Left cardiac atrium (tissue), 4 donors: ENCODE measurements around the gene ARMH1. TPM values are rescaled to one million over a fixed set of nuclear protein-coding genes. Genes with fewer than 3 reads are reported as not detected.

Experiments used
- ATAC-seq, 2 donors: fragments of 200-7000 bp; cut with Tn5 transposase; one replicate each; pipeline ENCODE4 v1.9.1; 2020; ENCODE audit warnings: mild to moderate bottlenecking in 2 of 2, moderate library complexity in 2 of 2
- DNase-seq: peaks from one replicate; pipeline ENCODE4 v3.0.0-alpha.2; 2020
- intact Hi-C, 2 donors: fragments of 100-400 bp; cut with DNase I; formaldehyde crosslinking; loops; one replicate each; pipeline versions ENCODE4 v1.14.1 to v1.15.1; 2022 to 2023
- total RNA-seq, 2 donors: library from RNA; stranded (reverse); fragmentation: NEBNext Ultra II Directional; extraction: Animal tissue kit (Norgen Biotek cat#: 25700); gene quantifications; one replicate each; pipeline ENCODE4 v1.2.1, GENCODE V29; 2021
- donor health status: DM: no; HTN: yes; CAD: no.
- donor health status: DM: no; HTN: yes; CAD: no; lungs with severe emphysema.
- donor health status: DM: yes; HTN: yes; CAD: no.
- donor health status: Dilated cardiomyopathy.

The ARMH1 gene
- total RNA-seq, 2 donors from 2014 or later, result 0.16 to 1.2 TPM

DNA sequence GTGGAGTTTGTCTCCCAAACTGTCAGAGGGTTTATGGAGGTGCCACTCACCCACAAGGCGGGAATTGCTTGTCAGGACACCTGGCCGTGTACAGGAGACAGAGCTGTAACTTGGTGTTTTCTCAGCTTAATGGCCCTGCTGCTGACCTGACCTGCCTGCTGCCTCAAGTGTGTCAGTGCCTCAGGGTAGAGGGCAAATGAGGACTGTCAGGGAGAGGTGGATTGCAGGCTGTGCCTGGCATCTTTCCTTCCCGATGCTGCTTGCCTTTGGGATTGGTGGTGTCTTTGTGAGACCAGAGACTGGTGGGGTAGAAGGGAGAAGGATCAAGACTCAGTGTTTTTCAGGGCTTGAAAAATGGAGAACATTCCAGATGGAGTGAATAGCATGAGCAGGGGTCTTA is 31.6 kb upstream of the ARMH1 start:
- intact Hi-C loops, result no loop called here

DNA sequence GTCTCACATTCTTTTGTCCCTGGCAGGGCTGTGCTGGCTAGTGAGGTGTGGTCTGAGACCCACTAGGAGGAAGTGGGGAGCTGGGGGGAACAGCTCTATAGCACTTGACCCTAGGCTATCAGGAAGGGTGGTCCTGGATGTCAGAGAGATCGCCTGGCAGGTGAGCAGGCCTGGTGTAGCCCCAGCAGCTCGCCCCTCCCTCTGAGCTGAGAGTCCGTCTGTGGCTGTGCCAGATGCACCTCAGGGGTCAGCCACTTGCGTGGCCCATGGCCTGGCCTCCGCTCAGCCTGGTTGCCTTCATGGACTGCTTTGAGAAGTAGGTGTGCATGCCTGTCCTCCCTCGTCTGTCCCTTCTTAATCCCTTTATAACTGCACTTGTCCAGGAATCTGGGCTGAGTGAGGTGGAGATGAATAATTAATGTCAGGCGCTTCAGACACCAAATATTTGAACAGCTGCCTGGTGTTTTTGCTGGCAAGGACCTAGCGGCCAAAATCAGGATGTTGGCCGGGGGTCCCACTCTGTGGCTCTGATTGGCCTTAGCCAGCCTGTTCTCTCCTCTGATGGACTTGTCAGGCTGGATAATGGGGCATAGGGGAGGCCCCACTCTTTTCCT is 30.7 kb upstream of the ARMH1 start:
- intact Hi-C loops, result no loop called here
- ATAC-seq (peak; percentile 13 to 29), DNase-seq (no peak)

More for the DNA sequence above, 31.6 kb upstream of the ARMH1 start:
- no peak for DNase-seq
- ATAC-seq, result no peak

DNA sequence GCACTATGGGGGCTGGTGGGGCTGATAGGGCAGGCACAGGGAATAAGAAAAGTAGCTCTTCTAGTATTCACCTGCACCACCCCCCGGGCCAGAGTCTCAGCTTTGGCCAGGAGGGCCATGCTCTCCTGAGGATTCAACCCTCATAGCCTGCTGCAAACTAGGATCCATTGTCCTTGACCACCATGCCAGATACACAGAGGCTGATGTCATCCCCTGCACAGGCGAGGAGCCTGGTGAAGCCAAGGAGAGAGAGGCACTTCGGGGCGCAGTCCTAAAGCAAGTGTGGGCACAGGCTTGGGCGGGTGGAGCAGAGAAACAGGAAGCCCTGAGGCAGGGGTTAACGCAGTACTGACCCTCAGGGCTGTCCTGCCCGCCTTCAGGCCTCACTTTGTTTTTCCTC is 29.7 kb upstream of the ARMH1 start:
- ATAC-seq, result no peak
- no peak for DNase-seq

DNA sequence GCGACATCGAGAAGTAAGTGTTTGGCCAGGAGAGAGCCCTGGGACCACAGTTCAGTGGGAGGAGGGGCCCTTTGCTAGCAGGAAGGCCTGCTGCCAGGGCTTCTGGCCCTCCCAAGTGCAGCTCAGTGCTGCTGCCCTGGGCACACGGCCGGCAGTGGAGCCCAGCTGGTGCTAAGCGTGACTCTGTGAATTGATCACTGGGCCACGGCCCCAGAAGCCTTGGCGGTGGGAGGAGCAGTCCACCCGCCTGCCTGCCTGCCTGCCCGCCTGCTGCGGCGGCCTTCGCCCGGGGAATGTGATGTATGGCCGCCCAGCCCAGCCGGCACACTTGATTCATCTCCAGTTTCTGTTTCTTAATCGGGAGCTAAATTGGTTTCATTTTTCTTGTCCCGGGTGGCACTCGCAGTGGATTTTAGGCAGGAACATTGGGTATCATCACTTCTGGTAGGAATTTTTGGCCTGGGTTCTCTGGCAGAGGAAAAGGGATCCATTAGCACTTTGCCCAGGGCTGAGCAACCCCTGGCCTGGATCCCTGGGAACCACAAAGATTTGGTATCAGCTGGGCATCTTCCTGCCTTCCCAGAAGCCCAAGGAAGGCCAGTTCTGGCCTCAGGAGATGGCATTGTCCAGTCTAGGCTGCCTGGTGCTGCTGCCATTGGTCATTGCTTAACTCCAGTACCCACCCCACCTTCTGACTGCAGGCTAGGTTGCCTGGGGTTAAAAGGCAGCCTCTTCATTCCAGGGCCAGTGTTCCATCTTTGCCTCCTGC is 28.9 kb upstream of the ARMH1 start:
- ATAC-seq (peak; percentile 61 to 87), DNase-seq (peak; percentile 54)
- intact Hi-C loops, result no loop called here

More for the DNA sequence above, 29.7 kb upstream of the ARMH1 start:
- intact Hi-C loops, result no loop called here

DNA sequence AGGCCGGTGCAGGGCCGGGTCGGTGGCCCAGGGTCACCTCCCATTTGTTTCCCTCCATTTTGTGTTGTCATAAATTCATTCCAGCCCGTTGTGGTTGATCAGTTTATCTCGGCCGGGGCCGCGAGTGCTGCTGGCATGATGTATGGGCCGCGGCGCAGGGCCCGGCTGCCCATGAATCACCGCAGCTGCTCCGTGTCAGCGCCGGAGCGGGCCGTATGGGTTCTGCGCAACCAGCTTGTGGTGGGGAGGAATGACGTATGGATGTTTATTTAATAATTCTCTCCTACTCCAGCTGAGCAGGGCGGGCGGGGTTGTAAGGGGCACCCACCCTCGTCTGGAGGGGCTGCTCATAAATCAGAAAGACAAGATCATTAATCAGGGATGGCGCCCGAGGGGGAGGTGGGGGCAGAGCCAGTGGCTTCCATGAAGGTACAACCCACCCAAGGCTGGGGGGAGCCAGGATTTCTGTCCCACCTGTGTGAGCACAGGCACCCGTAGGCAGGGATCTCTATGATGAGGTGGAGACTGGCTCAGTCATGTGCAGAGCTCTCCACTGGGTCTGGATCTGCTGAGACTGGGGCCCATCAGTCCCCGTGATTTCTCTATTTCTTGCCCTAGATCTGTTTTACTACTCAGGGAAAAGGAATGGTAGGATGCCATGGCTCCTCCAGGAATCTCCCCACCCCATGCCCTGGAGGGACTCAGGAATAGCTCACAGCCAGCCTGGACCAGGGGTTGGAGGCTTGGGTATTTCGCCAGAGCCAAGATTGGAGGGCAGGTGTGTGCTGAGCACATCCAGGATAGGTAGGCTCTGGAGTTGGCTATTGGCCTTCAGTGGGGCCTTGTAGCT is 28.0 kb upstream of the ARMH1 start:
- ATAC-seq (no peak), DNase-seq (no peak)
- intact Hi-C loops, result no loop called here

DNA sequence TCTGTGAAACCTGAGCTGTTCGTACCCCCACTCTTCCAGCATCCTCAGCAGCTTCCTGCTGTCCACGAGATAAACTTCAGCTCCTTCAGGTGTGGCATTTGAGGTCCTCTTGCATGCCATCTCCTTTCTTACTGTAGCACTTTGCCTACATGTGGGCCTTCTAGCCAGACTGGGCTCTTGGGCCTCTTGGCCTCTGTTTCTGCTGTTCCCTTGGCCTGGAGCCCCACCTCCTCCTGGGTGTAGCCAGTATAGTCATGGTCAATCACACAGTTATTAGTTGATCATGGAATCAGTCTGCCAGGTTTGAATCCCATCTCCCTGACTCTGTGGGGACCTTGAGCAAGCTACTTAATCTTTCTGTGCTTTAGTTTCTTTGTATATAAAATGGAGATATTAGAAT is 26.6 kb upstream of the ARMH1 start:
- intact Hi-C loops, result no loop called here
- no peak for DNase-seq
- ATAC-seq, result no peak

DNA sequence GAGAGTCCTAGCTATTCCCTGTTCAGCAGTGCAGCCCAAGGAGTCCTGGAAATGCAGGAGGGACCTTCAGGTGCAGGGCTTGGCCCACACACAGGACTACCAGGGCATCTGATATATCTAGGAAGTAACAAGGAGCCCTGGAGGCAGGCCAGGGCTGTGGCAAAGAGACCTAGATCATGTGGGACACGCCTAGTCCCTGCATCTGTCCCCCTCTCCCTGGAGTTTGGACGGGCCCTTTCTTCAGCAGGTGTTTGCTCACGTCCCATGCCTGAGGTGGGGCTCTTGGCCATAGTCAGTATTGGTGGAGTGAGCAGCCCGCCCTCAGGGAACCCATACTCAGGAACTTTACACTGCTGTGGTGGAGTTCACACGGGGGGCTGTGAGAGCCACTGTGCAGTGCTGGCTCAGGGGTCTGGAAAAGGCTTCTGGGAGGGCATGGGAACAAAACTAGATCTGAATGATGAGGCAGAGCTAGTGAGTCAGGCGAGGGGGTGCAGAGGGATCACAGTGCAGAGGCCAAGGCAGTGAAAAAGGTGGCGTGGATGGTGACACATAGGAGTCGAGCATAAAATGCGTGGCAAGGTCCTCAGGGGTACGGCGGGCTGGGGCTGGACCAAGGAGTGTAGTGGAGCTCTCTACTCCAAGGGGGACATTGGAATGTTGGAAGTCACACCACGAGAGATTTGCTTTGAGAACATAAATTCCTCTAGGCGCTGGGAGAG is 25.8 kb upstream of the ARMH1 start:
- ATAC-seq (no peak), DNase-seq (no peak)
- intact Hi-C loops, result no loop called here

DNA sequence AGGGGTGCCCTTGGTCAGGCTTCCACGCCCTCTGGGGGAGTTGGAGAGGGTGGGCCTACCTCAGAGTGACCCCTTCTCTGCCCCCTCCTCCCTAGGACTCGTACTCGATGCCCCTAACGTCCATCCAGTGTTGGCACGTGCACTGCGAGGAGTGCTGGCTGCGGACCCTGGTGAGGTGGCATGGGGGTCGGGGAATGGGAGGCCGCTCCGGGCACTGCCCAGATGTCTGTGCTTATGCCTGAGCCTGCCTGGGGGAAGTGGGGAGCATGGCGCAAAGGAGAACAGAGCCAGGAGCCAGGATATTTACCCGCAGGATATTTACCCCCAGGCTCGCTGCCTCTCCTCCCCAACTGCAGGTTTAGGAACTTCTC is 24.7 kb upstream of the ARMH1 start:
- DNase-seq (no peak), ATAC-seq (no peak)
- intact Hi-C loops, result loop anchor here in 1 of 2 donors (5.0 kb wide), 1 partner anchor 37 kb away; no protein-coding TSS in a partner anchor

DNA sequence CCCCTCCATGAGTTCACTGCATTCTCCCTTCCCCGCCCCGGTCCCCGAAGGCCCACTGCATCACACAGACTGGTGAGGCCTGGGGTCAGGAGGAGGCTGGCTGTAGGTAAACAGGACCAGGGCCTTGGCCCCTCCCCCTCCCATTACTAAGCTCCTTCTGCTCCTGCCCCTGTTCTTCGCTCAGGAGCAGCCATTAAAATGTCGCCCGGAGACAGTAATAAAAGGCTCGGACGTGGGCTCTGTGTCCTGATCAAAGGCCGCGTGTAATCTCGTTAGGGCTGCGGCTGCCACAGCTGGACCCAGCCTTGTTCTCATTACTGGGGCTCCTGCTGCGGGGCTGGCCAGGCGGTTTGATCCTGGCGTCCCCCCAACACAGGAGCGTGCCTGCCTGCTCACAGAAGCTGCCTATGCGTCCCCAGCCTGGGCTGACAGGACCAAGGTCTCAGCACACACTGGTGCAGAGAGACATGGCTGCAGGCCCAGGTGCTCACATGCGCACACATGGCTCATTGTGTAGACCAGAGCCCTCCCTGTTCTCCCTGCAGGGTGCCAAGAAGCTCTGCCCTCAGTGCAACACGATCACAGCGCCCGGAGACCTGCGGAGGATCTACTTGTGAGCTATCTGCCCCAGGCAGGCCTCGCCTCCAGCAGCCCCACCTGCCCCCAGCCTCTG is 24.2 kb upstream of the ARMH1 start:
- DNase-seq, result no peak
- peak in 1 of 2 donors; percentile 6 for ATAC-seq
- intact Hi-C loops, result loop anchor here in 1 of 2 donors (5.0 kb wide), 1 partner anchor 38 kb away; no protein-coding TSS in a partner anchor

DNA sequence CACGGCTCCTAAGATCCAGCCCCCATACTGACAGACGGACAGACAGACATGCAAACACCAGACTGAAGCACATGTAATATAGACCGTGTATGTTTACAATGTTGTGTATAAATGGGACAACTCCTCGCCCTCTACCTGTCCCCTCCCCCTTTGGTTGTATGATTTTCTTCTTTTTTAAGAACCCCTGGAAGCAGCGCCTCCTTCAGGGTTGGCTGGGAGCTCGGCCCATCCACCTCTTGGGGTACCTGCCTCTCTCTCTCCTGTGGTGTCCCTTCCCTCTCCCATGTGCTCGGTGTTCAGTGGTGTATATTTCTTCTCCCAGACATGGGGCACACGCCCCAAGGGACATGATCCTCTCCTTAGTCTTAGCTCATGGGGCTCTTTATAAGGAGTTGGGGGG is 23.4 kb upstream of the ARMH1 start:
- intact Hi-C loops, result loop anchor here in 1 of 2 donors (5.0 kb wide), 1 partner anchor 39 kb away; no protein-coding TSS in a partner anchor
- ATAC-seq (no peak), DNase-seq (no peak)

DNA sequence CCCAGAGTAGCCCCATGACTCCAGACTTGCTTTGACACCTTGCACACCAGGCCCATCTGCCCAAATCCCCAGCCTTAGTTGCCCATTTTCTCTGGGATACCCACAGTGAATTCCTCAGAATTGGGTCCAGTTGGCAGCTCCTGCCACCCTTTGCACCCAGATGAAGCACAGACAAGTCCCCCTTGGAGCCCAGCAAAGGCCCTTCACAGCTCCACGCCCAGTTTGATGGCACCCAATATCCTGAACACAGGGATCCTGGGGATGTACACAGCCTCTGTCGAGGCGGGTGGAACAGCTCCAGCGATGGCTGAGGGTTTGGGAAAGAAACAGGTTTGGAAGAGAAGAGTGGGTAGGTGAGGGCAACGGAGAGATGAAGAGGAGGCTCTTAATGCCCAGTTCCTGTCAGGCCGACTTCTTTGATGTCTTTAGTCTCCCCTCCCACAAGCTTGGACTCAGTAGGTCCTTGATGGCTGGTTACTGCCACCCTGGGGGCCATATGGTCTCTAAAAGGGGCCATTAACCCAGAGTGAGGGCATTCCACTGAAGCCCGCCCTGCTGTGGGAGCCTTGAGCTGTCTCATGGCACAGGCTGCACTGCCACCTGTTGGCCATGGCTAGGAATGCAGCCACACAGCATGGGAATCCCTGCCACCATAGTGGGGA is 21.9 kb upstream of the ARMH1 start:
- DNase-seq, result peak; percentile 76
- peak; percentile 85 to 89 for ATAC-seq
- intact Hi-C loops, result loop anchor here (1.0 to 5.0 kb wide), 2 partner anchors 40 to 43 kb away; no protein-coding TSS in a partner anchor

DNA sequence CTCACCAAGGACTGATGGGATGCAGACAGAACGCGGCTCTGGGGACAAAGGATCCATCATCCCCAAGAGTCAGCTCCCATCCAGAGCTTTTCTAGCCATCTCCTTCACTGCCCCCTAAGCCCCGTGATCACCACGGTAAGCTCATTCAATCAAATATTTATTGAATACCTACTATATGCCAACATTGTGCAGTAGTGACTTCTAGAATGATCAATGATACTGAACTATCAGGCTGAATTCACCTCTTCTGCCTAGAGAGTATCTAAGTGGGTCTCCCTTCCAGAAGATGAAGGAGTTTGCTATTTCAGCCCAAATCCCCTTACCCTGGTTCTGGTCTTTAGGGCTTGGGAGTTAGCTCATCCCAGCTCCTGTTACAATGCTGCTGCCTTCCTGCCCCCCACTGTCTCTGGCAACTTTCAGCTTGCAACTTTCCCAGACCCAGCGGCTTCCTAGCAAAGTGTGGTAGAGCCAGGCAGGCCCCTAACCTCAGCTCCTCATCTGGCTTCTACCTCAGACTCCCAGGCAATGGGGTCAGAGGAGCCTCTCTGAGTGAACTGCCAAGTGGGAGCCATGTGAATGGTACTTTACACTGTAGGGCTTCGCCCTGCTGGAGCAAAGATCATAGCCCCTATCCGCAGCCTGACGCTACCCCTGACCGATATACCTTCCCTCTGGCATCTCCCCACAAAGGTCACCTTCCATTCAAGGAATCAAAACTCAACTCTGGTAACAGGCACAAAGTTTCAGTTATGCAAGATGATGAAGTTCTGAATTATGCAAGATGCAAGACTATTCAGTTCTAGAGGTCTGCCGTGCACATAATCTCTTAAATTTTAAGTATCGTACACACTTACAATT is 21.2 kb upstream of the ARMH1 start:
- intact Hi-C loops, result loop anchor here (1.0 to 5.0 kb wide), 2 partner anchors 41 to 44 kb away; no protein-coding TSS in a partner anchor
- ATAC-seq (no peak), DNase-seq (no peak)

DNA sequence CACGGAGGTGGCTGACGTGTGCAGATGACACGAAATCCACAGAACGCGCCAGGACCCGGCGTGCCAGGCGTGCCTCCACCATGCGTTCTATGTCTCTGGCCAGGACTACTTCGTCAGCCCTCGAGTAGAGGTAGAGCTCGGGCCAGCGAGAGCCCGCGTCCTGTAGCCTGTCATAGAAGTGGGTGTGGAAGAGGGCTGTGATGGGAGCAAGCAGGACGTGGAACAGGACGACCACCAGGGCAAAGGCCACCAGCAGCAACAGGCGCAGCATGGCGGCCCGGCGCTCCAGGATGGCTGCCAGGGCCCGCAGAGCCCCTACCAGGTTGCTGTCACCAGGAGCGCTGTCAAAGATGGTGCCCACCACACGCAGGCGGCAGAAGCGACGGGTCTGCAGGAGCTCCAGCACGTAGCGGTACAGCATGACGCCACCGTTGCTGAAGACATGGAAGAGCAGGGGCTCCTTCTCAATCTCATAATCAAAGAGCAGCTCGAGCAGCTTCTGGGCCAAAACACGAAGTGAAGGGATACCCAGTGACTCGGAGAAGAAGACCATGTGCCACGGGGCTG is 19.8 kb upstream of the ARMH1 start:
- intact Hi-C loops, result loop anchor here in 1 of 2 donors (5.0 kb wide), 1 partner anchor 42 kb away; no protein-coding TSS in a partner anchor
- ATAC-seq (no peak), DNase-seq (no peak)

DNA sequence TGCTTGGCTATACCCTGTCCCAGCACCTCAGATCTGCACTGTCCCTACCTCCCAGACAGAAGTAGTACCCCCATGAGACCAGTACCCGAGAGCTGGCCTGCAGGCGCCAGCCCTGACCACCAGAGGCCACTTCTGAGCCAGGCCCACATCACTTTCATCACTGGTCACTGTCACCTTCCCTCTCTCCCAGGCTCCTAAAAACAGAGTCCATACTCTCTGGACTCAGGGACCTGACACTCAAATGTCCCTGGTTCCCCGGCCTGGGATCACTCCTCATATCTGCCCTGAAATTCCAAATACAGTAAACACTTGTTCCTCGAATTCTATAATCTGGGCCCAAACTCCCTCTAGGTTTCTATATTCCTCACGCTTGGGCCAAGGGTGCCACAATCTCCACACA is 18.9 kb upstream of the ARMH1 start:
- intact Hi-C loops, result no loop called here
- ATAC-seq, result peak in 1 of 2 donors; percentile 12
- DNase-seq, result no peak

DNA sequence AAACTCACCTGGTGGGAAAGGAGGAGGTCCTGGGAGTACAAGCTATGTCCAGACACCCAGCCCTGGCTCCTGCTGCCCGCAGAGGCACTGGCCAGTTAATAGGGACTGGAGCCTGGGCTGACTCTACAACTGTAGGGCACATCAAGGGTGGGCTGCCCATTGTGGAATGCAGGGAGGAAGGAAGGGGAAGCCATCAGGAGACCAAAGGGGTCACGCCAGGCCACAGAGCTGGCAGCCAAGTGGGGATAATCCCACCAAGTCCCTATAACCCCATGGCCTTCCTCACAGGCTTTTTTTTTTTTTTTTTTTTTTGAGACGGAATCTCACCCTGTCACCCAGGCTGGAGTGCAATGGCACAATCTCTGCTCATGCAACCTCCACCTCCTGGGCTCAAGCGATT is 14.9 kb upstream of the ARMH1 start:
- DNase-seq (no peak), ATAC-seq (no peak)
- intact Hi-C loops, result no loop called here

DNA sequence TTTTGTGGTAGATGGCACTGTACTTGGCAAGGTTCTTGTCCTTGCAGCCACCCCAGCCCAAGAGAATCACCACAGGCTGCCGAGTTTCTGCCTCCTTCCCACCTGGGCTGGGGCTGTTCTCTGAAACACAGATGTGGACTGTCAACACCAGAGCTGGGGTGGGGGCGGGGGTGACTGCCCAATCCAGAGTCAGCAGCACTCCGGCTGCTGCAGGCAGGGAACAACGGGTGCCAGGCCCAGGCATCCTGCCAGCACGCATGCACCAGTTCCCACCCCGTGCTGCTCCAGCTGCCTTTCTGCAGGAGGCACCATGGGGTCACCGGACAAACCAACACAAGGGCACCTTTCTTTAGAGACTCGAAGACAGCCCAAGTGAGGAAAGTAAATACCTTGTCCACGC is 14.3 kb upstream of the ARMH1 start:
- intact Hi-C loops, result no loop called here
- ATAC-seq (peak; percentile 90 to 93), DNase-seq (peak; percentile 78)
